GM21390 (cell line): ENCODE data around the gene RAPGEF4.

ENCODE experiments used
- ATAC-seq: cut with Tn5 transposase; IDR thresholded peaks from one replicate; pipeline ENCODE4 v1.9.1; 2021; ENCODE audit not compliant: unreplicated experiment

Gene RAPGEF4

DNA sequence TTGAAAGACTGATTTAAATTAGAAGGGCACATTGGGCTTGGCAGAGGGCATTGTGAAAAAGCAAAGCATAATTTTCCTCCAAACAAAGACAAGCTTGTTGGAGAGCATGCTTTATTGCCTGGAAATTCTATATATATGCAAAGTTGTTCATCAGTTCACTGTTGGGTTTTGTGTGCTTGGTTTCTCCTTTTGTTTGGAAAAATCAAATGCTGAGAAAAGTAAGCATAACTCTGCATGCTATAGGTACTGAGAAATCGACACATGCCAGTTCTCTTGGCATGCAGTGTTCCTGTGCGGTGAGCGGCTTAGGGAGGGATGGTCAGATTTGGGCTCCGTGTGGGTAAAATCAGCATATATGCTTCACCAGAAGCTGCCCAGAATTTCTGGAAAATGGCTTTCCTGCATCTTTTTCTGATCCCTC is 161.0 kb downstream of the RAPGEF4 start:
- ATAC-seq = no peak

DNA sequence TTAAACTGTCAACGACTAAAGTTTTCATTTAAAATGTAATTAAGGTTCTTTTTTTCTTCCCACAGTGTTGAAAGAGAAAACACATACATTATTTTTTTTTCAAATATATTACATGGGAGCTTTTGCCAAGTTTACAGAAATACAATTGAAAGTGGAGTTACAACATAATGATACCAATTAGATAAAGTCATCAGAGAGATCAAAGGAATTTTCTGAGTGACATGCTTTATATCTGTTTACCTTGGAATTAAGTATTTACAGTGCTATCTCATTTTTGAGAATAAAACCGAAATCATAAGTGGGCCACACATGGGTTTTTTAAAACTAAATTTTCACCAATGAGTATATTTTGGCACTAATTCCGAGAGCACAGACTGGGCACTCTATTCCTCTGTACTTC is 165.2 kb downstream of the RAPGEF4 start:
- no peak for ATAC-seq

GRCh38 chr2:172901913-172902312 is 166.3 kb downstream of the RAPGEF4 start:
- ATAC-seq = no peak

GRCh38 chr2:172904236-172904635 is 168.6 kb downstream of the RAPGEF4 start:
- no peak for ATAC-seq

DNA sequence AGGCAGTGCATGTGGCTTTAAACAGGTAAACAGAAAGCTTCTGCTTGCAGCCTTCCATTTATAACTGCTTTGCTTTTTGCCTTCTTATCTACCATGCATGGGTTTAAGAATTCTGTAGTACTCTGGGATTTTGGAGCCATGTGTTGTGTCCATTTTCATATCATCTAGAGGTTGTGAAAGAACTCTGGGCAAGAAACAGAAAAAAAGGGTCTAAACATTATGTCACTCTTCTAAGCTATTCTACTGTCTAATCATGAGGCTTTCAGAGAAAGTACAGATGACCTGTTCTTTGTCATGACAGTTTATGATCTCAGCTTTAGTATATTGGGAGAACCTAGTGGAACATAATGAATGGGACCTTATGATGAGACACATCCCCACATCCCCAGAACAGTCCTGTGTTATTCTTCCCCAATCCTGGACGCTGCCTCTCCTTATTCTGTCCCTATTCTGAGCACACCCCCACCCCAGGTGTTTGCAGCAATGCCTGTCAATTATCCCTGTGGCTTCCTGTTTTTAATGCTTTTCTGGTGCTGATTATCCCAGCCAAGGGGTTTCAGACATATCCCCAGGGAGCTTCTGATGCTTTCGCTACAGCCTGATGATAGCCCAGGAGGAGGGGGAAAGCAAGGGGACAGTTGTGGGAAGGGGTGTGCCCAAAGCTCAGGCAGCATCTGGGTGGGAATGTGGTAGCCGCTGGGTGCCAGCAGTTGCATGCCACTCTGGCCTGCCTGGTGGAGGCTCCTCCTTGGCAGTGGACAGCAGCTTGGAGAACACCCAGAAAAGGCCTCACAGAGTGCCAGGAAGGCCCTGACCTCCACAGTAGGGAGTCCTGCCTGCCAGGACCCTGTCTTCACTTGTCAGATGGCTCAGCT is 170.5 kb downstream of the RAPGEF4 start:
- no peak for ATAC-seq

DNA sequence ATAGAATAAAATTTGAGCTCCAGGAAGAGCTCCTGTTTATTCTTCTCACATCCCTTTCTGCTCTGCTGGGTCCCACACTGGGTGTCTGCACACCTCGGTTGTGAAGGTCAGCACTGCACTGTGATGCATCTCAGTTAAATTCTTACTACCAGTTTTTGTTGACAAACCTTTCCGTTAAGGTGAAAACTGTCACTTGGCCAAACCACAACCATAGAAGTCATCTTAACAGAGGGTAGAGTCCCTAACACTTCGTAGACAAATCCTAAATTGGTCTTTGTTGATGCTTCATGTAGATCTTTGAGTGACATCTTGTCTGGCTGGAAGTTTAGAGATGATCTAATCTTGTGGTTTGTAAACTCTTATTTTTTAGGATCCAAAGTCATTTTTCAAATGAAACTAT is 172.6 kb downstream of the RAPGEF4 start:
- ATAC-seq = no peak

- ATAC-seq = no peak
Measured at GRCh38 chr2:172909454-172909853, 173.8 kb downstream of the RAPGEF4 start.

- no peak for ATAC-seq
Measured at GRCh38 chr2:172912266-172912665, 176.6 kb downstream of the RAPGEF4 start.

- no peak for ATAC-seq
Measured at GRCh38 chr2:172914341-172915008, 178.8 kb downstream of the RAPGEF4 start.

DNA sequence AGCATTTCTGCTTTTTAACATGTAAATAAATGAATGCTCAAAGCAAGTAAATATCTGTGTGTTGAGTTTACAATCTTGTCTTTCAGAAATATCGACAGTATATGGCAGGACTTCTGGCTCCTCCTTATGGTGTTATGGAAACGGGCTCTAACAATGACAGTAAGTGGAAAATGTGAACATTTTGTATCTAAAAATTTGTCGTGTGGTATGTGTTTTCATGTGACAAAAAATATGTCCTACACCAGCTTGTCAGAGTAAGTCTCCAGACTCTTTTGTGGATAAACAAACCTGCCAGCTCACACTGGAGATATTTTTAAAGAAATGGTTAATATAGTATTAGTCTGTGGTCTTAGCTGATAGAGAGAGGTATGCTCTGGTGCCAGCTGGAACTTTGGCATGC is 182.1 kb downstream of the RAPGEF4 start:
- no peak for ATAC-seq

- ATAC-seq = peak; percentile 52
Measured at GRCh38 chr2:172919732-172920131, 184.1 kb downstream of the RAPGEF4 start.

- ATAC-seq = no peak
Measured at GRCh38 chr2:172921532-172922236, 186.0 kb downstream of the RAPGEF4 start.

DNA sequence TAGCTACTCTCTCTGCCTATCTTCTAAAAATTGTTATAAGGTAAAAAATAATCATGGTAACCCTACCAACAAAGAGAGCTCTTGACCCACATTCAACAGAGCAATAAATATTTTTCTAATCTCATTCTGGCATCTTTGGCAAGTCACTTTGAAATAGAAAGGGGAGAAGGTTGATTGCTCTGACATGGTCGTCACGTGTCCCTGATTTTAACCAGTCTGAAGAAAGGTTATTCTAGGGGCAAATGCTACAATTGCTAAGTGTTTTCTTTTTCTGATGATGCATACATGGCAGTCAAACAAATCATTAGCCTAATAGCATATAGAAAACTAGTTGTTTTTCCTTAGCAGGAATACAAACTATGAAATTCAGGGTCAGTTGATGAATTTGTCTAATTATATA is 186.7 kb downstream of the RAPGEF4 start:
- no peak for ATAC-seq

DNA sequence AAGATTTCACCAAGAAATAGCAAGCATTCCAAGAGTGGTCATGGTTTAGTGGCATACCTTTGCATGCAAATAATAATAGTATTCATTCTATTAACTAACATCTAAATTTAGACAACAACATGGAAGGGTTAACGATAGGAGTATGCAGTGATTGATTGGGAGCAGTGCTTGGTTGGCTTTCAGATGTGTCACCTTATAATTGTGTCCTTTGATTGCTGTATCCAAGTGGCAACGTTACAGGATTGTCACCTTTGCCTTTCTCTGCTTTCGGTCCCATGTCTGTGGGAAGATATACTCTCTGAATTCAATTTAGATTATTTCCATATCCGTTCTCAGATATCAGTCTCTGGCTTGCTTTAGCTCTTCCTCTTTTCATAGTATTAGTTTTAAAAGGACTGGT is 187.2 kb downstream of the RAPGEF4 start:
- ATAC-seq = no peak

- no peak for ATAC-seq
Measured at GRCh38 chr2:172924097-172924660, 188.5 kb downstream of the RAPGEF4 start.

GRCh38 chr2:172925600-172925999 is 190.0 kb downstream of the RAPGEF4 start:
- ATAC-seq = no peak

- ATAC-seq = no peak
Measured at GRCh38 chr2:172926785-172927640, 191.4 kb downstream of the RAPGEF4 start.

DNA sequence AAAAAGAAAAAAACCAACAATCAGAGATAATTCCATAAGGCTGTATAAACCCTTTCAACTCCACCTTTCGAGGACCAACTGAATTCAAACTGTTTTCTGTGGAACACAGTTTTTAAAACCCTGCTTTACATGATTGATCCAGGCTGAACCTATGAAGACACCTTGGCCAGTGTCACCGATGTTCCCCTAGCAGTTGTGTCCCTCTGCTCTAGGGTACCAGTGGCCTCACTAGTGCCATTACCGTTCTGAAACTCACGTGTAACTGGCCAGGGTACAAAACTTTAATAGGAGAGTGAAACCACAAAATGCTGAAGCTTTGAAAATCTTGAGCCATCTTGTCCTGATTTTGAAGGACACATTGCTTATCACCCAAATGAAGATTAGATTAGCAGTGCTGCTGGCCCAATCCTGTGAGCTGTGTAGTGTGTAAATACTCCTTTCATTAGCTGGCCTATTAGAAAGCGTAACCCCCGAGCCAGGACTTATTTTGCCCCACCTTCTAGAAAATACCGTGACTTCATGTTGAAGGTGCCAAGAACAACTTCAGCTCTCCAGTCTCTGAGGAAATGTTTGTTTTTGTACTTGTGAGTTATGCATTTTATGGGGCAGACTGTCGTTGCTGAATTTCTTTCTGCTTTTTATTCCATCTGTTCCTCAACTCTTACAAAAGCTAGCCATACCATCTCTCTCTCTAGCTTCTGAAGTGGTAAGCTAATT is 192.2 kb downstream of the RAPGEF4 start:
- no peak for ATAC-seq

- no peak for ATAC-seq
Measured at GRCh38 chr2:172928756-172929155, 193.1 kb downstream of the RAPGEF4 start.

- ATAC-seq = no peak
Measured at GRCh38 chr2:172929644-172930043, 194.0 kb downstream of the RAPGEF4 start.
